K562 treated with DMSO at 1 percent for 48 hours (cell line): ENCODE measurements around the gene INPP5K. TPM values are rescaled to one million over a fixed set of nuclear protein-coding genes. Genes with fewer than 3 reads are reported as not detected.

Experiments used
- total RNA-seq: library from RNA; unstranded; fragments of 300-600 nt; gene quantifications from 2 replicates; pipeline ENCODE4 v1.2.3, GENCODE V29; 2022; ENCODE audit warnings: low replicate concordance; ENCODE audit errors: extremely low read depth

The INPP5K gene
- total RNA-seq, result not detected in 2 replicates

DNA sequence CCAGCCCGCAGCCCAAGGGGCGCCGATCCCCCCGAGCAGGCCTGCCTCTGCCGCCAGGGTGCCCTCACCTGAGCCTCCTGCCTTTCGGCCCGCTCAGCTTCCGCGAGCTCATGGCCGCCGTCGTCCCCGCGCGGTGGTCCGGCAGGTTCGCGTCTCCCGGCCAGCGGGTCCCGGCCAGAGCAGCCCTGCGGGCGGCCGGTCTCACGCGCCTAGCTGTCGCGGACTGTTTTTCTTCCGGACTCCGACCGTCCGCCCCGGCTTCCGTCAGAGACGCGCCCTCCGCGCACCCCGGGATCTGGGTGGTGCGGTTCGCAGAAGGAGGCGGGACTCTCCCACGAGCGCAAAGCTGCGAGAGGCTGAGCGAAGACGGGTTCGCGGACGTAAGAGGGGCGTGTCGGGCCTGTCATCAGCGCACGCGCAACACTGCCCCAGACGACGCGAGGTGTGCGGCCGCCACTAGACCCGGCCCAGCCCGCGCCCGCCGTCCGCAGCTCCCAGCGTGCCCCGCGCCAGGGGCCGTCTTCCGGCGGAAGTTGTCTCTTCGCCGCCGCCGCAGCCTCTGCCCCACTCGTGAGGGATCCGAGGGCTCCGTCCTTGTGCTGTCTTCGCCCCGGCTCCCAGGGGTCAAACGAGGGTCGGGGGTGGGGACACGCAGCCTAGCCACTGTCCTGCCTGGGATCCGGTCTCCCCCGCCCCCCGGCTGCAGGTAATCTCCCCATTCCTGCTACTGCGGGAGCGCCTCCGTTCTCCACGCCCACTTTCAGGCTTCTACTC lies at the start of gene INPP5K:
Gene INPP5K (minus strand): TSS at position 225 of the 774 bp plus-strand sequence. CDS start 113 bp downstream, at position 112.

DNA sequence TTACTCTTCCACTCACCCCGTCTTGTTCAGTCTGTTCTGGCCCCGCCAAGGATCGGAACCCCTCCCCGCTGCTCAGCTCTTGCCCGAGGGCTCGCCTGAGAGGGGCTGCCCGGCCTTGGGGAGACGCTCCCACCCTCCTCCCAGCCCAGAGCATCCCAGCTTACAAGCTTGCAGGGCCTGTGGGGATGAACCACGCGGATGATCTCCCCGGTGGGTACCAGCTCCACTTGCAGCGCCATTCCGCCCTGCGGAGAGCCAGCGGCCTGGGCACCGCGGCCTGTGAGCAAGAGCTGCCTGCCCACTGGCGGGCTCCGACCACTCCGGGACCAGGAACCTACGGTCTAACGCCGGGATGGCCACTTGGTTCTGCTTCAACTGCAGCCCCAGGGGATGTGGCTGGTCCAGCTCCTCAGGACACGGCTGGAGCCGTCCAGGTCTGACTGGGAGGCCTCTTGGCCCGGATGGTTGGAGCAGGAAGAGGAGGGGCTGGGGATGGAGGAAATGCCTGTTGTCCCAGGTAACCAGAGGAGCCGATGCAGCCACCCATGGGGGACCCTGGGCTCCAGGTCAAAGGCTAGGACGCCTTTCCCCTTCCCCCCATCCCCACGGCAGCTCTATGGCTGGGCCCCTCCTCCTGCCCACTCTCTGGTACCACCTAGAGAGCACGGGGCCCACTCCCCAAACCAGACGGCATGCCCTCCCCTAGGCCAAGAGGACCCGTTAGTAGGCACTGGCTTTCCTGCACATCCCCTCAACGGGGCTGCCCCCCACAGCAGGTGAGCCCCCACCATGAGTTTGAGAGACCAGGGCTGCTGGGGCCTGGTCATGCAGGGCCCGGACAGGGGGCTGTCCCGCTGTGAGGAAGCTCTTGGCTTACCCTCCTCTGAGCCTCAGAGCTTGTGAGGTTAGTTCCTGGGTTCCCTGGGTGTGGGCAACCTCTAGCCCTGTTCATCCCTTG lies 23.9 kb downstream of the INPP5K start, which contains the start of gene MYO1C:
Gene MYO1C (minus strand): TSS at position 438 of the 958 bp plus-strand sequence. CDS start 199 bp downstream, at position 239.

DNA sequence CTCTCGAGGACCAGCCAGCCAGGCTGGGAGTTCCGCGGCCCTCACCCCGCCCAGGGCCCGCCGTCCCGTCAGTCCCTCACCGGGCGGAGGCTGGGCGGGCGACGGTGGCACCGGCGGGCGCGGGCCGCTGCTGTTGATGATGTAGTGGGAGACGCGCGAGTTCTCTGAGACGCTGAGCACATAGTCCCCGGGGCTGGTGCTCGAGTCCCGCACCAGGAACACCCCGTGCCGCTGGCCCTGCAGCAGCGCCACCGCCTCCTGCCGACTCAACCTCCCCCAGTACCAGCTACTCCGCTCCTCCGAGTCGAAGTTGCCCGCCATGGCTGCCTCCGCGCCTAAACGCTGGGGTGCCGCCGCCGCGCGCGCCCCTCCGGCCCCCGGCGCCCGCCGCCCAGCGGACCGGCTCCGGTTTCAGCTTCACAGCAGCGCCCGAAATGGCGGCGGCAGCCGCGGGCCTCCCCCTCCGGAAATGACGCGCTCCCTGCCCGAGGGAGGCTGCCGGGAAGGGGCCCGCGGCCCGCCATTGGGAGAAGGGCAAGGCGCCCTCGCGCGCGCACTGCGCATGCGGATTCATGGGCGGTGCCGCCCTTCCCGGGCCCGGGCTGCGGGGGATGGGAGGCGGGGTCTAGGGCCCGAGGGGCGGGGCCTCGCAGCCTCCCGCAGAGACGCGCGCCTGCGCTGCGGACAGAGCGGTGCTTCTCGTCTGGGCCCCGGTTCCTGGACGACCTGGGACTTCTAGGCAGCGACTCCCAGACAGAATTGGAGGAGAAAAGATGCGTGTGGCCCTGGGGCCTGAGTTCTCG lies 60.4 kb downstream of the INPP5K start, which contains the start of gene CRK:
Gene CRK (minus strand): TSS at position 436 of the 803 bp plus-strand sequence. CDS start 115 bp downstream, at position 321.

Other genes with a start within 250 kb of the INPP5K start
- not detected in 2 replicates for gene BHLHA9, start 246.2 kb downstream of the INPP5K start, total RNA-seq
- gene TRARG1, start 236.9 kb downstream of the INPP5K start, total RNA-seq, result not detected in 2 replicates
- gene YWHAE, start 116.4 kb downstream of the INPP5K start, total RNA-seq, result 579 TPM in 1 of 2 replicates, not detected in the other
- gene CRK, start 60.4 kb downstream of the INPP5K start, total RNA-seq, result not detected in 2 replicates
- not detected in 2 replicates for gene MYO1C, start 23.9 kb downstream of the INPP5K start, total RNA-seq
- gene PITPNA, start 46.2 kb upstream of the INPP5K start, total RNA-seq, result not detected in 2 replicates
- not detected in 2 replicates for gene SLC43A2, start 112.2 kb upstream of the INPP5K start, total RNA-seq
- not detected in 2 replicates for gene SCARF1, start 129.1 kb upstream of the INPP5K start, total RNA-seq
- gene RILP, start 133.3 kb upstream of the INPP5K start, total RNA-seq, result not detected in 2 replicates
- 461 TPM in 1 of 2 replicates, not detected in the other for gene PRPF8, start 168.3 kb upstream of the INPP5K start, total RNA-seq
- gene TLCD2, start 193.8 kb upstream of the INPP5K start, total RNA-seq, result not detected in 2 replicates
- not detected in 2 replicates for gene WDR81, start 208.1 kb upstream of the INPP5K start, total RNA-seq
- gene SERPINF2, start 226.3 kb upstream of the INPP5K start, total RNA-seq, result not detected in 2 replicates
- not detected in 2 replicates for gene SERPINF1, start 245.4 kb upstream of the INPP5K start, total RNA-seq